K562 (cell line): ENCODE measurements around the gene OXT. TPM values are rescaled to one million over a fixed set of nuclear protein-coding genes. Genes with fewer than 3 reads are reported as not detected.

Experiments
- ATAC-seq: fragments of 200-7000 bp; cut with Tn5 transposase; 3 replicates; pipeline ENCODE4 v1.9.1; 2020; ENCODE audit warnings: moderate library complexity
- BruUV-seq: library from RNA; stranded (reverse); fragments of 400-500 nt; replicated peaks from 2 replicates; lab custom pipeline; 2021; lab: Mats Ljungman, UMichigan
- CTCF ChIA-PET: fragments of 300-600 bp; formaldehyde crosslinking; extraction: SDS; loops from one replicate; lab custom pipeline; 2021; ENCODE audit warnings: low intra/inter-chr PET ratio; lab: Yijun Ruan, JAX
- POLR2A ChIA-PET: fragments of 300-600, 350-650 bp; sonication (Branson Sonifier 250); formaldehyde crosslinking; extraction: SDS; loops from one replicate; lab custom pipeline; 2021; ENCODE audit warnings: antibody characterized with exemption, inconsistent platforms; lab: Yijun Ruan, JAX
- DNase-seq, 4 experiments: peaks; one replicate each; pipeline versions ENCODE4 v3.0.0 to v3.0.0-alpha.2; 2011 to 2018; ENCODE audit warnings: low spot score in 3 of 4, mixed read lengths in 3 of 4; ENCODE audit errors: extremely low read depth in 1 of 4
- FAIRE-seq: peaks from 2 replicates; lab custom pipeline; 2011; peaks lifted over from hg19 to GRCh38; lab: Jason Lieb, UNC
- H2AFZ ChIP-seq: 2 replicates; pipeline ENCODE4 v1.6.0; 2011; ENCODE audit warnings: low read depth, low read length, control low read depth, inconsistent platforms
- H3K27ac ChIP-seq: fragments of 200-600 bp; 3 replicates; pipeline ENCODE4 v1.8.0; 2011; ENCODE audit warnings: low read depth, mild to moderate bottlenecking, control low read depth, inconsistent platforms, low read length, moderate library complexity, mixed read lengths; ENCODE audit errors: extremely low read depth
- H3K27me3 ChIP-seq, 2 experiments: fragments of 300-600 bp in 1 of 2; 2 replicates in 1 of 2; 3 replicates in 1 of 2; pipeline versions ENCODE4 v1.6.0 to v1.8.0; 2011; ENCODE audit warnings: inconsistent platforms in 2 of 2, low read length in 2 of 2, mild to moderate bottlenecking in 1 of 2, mixed read lengths in 1 of 2, moderate library complexity in 1 of 2; ENCODE audit not compliant: control insufficient read depth in 2 of 2, insufficient read depth in 2 of 2
- H3K36me3 ChIP-seq: fragments of 300-600 bp; 3 replicates; pipeline ENCODE4 v1.8.0; 2011; ENCODE audit warnings: mild to moderate bottlenecking, low read length, inconsistent platforms; ENCODE audit not compliant: control insufficient read depth, insufficient read depth
- H3K4me1 ChIP-seq, 2 experiments: fragments of 200-600 bp in 1 of 2; replicated peaks in 1 of 2; 2 replicates in 1 of 2; 3 replicates in 1 of 2; pipeline versions ENCODE4 v1.5.1 to v1.8.0; 2011; ENCODE audit warnings: inconsistent platforms in 2 of 2, low read length in 2 of 2, mild to moderate bottlenecking in 1 of 2, mixed read lengths in 1 of 2, moderate library complexity in 1 of 2; ENCODE audit not compliant: control insufficient read depth in 2 of 2, insufficient read depth in 2 of 2
- H3K4me2 ChIP-seq: 2 replicates; pipeline ENCODE4 v1.6.1; 2011; ENCODE audit warnings: low read length, control low read depth, inconsistent platforms, mixed read lengths; ENCODE audit not compliant: insufficient read depth
- H3K4me3 ChIP-seq: fragments of 200-600 bp; sonication (generic), shearing (Covaris generic); 2 replicates; pipeline ENCODE4 v1.5.1; 2016; ENCODE audit warnings: control low read depth, inconsistent platforms
- H3K79me2 ChIP-seq: fragments of 200-600 bp; 3 replicates; pipeline ENCODE4 v1.8.0; 2011; ENCODE audit warnings: low read length, inconsistent platforms; ENCODE audit not compliant: control insufficient read depth, insufficient read depth
- H3K9ac ChIP-seq, 2 experiments: 2 replicates each; pipeline versions ENCODE4 v1.6.0 to v1.6.1; 2011; ENCODE audit warnings: low read depth in 2 of 2, low read length in 2 of 2, control low read depth in 1 of 2, inconsistent platforms in 1 of 2, mild to moderate bottlenecking in 1 of 2, mixed read lengths in 1 of 2; ENCODE audit not compliant: insufficient read depth in 1 of 2
- H3K9me1 ChIP-seq: one replicate; pipeline ENCODE4 v1.6.0; 2011; ENCODE audit warnings: inconsistent platforms, mild to moderate bottlenecking, low read length, moderate library complexity; ENCODE audit not compliant: control insufficient read depth, insufficient read depth
- H3K9me3 ChIP-seq: replicated peaks from 2 replicates; pipeline ENCODE4 v1.5.1; 2011; ENCODE audit warnings: low read depth, low read length, inconsistent platforms; ENCODE audit not compliant: control insufficient read depth, insufficient read depth
- H4K20me1 ChIP-seq: replicated peaks from 2 replicates; pipeline ENCODE4 v1.6.1; 2011; ENCODE audit warnings: low read length, inconsistent platforms, mixed read lengths; ENCODE audit not compliant: control insufficient read depth, insufficient read depth
- BHLHE40 ChIP-seq: IDR thresholded peaks from 2 replicates; pipeline ENCODE4 v1.6.1; 2011; ENCODE audit warnings: low read length, improper control_type of control experiment
- CREB3L1 ChIP-seq: fragments of 450-650 bp; IDR thresholded peaks from 2 replicates; pipeline ENCODE4 v1.6.1; 2014; ENCODE audit warnings: low read depth, mild to moderate bottlenecking, moderate library complexity, borderline replicate concordance
- EGR1 ChIP-seq: fragments of 450-650 bp; conservative IDR thresholded peaks from 2 replicates; pipeline ENCODE4 v1.6.1; 2017; ENCODE audit warnings: mild to moderate bottlenecking
- GABPA ChIP-seq: fragments of 200-800 bp; sonication (Bioruptor generic); conservative IDR thresholded peaks from 2 replicates; pipeline ENCODE4 v1.6.1; 2016; ENCODE audit warnings: low read depth, missing genetic modification characterization, missing compliant biosample characterization
- PBX2 ChIP-seq, 2 experiments: IDR thresholded peaks in 1 of 2; conservative IDR thresholded peaks in 1 of 2; 2 replicates each; pipeline ENCODE4 v1.6.1; 2016; ENCODE audit warnings: low read depth in 2 of 2, mild to moderate bottlenecking in 1 of 2, missing compliant biosample characterization in 1 of 2, missing genetic modification characterization in 1 of 2, moderate library complexity in 1 of 2
- SIN3A ChIP-seq, 2 experiments: fragments of 150-350 bp in 1 of 2; IDR thresholded peaks; 2 replicates each; pipeline ENCODE4 v1.6.1; 2011 to 2016; ENCODE audit warnings: borderline replicate concordance in 2 of 2, low read depth in 2 of 2, low read length in 2 of 2, mild to moderate bottlenecking in 2 of 2, moderate library complexity in 2 of 2; ENCODE audit not compliant: control insufficient read depth in 1 of 2
- TAF1 ChIP-seq: IDR thresholded peaks from 2 replicates; pipeline ENCODE4 v1.6.1; 2011; ENCODE audit warnings: mild to moderate bottlenecking, low read length, moderate library complexity; ENCODE audit not compliant: insufficient read depth, control insufficient read depth, severe bottlenecking; ENCODE audit errors: extremely low read depth
- TFE3 ChIP-seq: fragments of 450-650 bp; formaldehyde crosslinking; IDR thresholded peaks from 2 replicates; pipeline ENCODE4 v1.4.0; 2020; ENCODE audit warnings: mild to moderate bottlenecking, mixed read lengths
- YY1 ChIP-seq, 3 experiments: IDR thresholded peaks; 2 replicates each; pipeline ENCODE4 v1.6.1; 2011; ENCODE audit warnings: low read length in 2 of 3, mild to moderate bottlenecking in 2 of 3, moderate library complexity in 2 of 3, borderline replicate concordance in 1 of 3, control low read depth in 1 of 3, low read depth in 1 of 3; ENCODE audit not compliant: insufficient read depth in 3 of 3, insufficient replicate concordance in 2 of 3, control insufficient read depth in 1 of 3, insufficient read length in 1 of 3; ENCODE audit errors: extremely low read depth in 1 of 3
- ZC3H11A ChIP-seq: IDR thresholded peaks from 2 replicates; pipeline ENCODE4 v1.6.1; 2012; ENCODE audit warnings: low read depth, low read length, improper control_type of control experiment
- ZKSCAN3 ChIP-seq: fragments of 250-450 bp; sonication (Bioruptor Pico); IDR thresholded peaks from 2 replicates; pipeline ENCODE4 v1.4.0; 2020
- WGBS: fragments of 100-300 bp; shearing (Covaris generic); methylation state at CpG from one replicate; pipeline ENCODE4 v1.1.6; 2016; ENCODE audit warnings: low coverage, mixed read lengths; ENCODE audit not compliant: insufficient coverage; ENCODE audit errors: missing lambda C conversion rate; 5-methylcytosine and 5-hydroxymethylcytosine counted together
- in situ Hi-C: fragments of 300-500 bp; cut with MboI; formaldehyde crosslinking; loops from 4 replicates; pipeline ENCODE4 v1.15.0; 2018; ENCODE audit warnings: inconsistent platforms, mixed read lengths
- intact Hi-C: fragments of 100-400 bp; cut with micrococcal nuclease; formaldehyde crosslinking; loops from 2 replicates; pipeline ENCODE4 v1.14.2; 2022
- polyA plus RNA-seq, 8 experiments: library from polyadenylated mRNA; depleted of rRNA in 4 of 8; stranded (reverse) in 5 of 8; unstranded in 3 of 8; fragments of >200 nt; fragmentation: Nextera tagmentation in 2 of 8; fragmentation: Illumina TruSeq in 1 of 8; extraction: Ambion mirVana in 2 of 8; extraction: Trizol in 1 of 8; gene quantifications; 2 replicates each; pipeline versions ENCODE4 v1.2.1 to v1.2.3, GENCODE V29; 2011 to 2014; ENCODE audit warnings: inconsistent platforms in 1 of 8, missing spikeins in 1 of 8
- total RNA-seq, 7 experiments: library from RNA; depleted of rRNA in 6 of 7; stranded (reverse); fragments of >200 nt in 6 of 7; fragmentation: Illumina TruSeq in 2 of 7; extraction: Trizol in 2 of 7; gene quantifications; 2 replicates each; pipeline versions ENCODE4 v1.2.1 to v1.2.3, GENCODE V29; 2011 to 2021; ENCODE audit warnings: low replicate concordance in 1 of 7

Gene OXT
- total and polyA plus RNA-seq, 9 of the 15 experiments (the other 6 are each of a cell fraction or from before 2014, with no cell fraction given): not detected

DNA sequence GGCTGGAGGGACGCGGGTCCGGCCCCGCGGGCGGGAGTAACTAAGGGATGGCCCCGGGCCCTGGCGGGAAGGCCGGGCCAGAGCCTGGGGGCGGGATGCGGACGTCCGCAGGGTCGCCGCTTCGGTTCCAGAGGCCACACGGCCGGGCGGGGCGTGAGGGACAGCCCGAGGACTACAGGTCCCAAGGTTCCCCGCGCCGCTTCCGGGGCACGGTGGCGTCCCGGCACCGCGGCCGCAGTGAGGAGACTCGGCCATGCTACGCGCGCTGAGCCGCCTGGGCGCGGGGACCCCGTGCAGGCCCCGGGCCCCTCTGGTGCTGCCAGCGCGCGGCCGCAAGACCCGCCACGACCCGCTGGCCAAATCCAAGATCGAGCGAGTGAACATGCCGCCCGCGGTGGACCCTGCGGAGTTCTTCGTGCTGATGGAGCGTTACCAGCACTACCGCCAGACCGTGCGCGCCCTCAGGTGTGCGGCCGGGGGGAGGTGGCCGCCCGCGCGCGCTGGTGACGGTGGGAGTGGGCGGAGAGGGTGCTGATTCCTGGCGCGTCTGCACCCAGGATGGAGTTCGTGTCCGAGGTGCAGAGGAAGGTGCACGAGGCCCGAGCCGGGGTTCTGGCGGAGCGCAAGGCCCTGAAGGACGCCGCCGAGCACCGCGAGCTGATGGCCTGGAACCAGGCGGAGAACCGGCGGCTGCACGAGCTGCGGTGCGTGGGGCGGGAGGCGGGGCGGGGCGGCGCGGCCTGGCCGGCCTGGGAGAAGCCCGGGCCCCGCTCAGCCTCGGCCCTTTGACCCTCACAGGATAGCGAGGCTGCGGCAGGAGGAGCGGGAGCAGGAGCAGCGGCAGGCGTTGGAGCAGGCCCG is 25.4 kb upstream of the OXT start, which contains the start of gene MRPS26:
TSS of gene MRPS26 (plus strand) at position 237 of the 861 bp plus-strand sequence. CDS start at position 254, 17 bp downstream.
- Histone ChIP-seq H3K27me3 (no peaks in the 10 kb centered on the region), H3K27ac (peak within 1 kb of the TSS; percentile 86), H3K36me3 (peaks cover 30% of the 10 kb centered on the region; the same call in 2 of the 3 replicates), H2AFZ (peak within 1 kb of the TSS; percentile 97), H3K9ac (peak within 1 kb of the TSS; percentile 73 to 96), H4K20me1 (no peaks in the 10 kb centered on the region), H3K4me2 (peak within 1 kb of the TSS; percentile 91), H3K4me1 (peaks cover 18 to 26% of the 10 kb centered on the region in 2 experiments; a peak in 4 of 5 replicates), H3K9me3 (no peaks in the 10 kb centered on the region), H3K4me3 (peak within 1 kb of the TSS; percentile 92), H3K9me1 (no peaks in the 10 kb centered on the region), H3K79me2 (peaks cover 22% of the 10 kb centered on the region)
- ATAC-seq (peak; percentile 97), FAIRE-seq (peak; percentile 65), DNase-seq (peak; percentile 86 to 92 (median 88))
- intact Hi-C loops: no loop called here
- ChIA-PET POLR2A (interaction anchor here (0.6 to 1.4 kb wide), 2 partner anchors 10 to 32 kb away, joined by 3 to 5 read pairs; no protein-coding TSS in a partner anchor), CTCF (no interaction called here)
- no TSS peak for BruUV-seq
- in situ Hi-C loops: no loop called here
- WGBS: under 1% methylated on average over 39 of the region's 104 CpGs
- TF ChIP-seq TAF1 (peak; percentile 45), ZC3H11A (no peak), BHLHE40 (0 out of 2 replicates have a peak, but pooled peaks have one; percentile 19), SIN3A (IDR thresholded peaks at IDR 0.05; ENCODE audit: borderline replicate concordance in 2 of 2, control insufficient read depth in 1 of 2, low read depth in 2 of 2, low read length in 2 of 2) (peak; percentile 40 to 51; a peak in 2 of 4 replicates), GABPA (peak; percentile 94), TFE3 (CRISPR knock-in tag) (no peak), EGR1 (peak; percentile 64), YY1 (IDR thresholded peaks at IDR 0.05; ENCODE audit: borderline replicate concordance in 1 of 3, control insufficient read depth in 1 of 3, extremely low read depth in 1 of 3, insufficient read depth in 3 of 3, insufficient read length in 1 of 3, insufficient replicate concordance in 2 of 3, low read depth in 1 of 3, low read length in 2 of 3) (peak in 2 of 3 experiments; percentile 54 to 63), CREB3L1 (peak; percentile 72; the same call in 1 of the 2 replicates), ZKSCAN3 (CRISPR knock-in tag) (no peak), PBX2 (CRISPR knock-in tag; IDR thresholded peaks at IDR 0.05; ENCODE audit: low read depth) (peak; percentile 40; the same call in 1 of the 2 replicates), PBX2 (tag; conservative IDR thresholded peaks at IDR 0.05; ENCODE audit: low read depth) (no peak)
